Fibroblast of skin of left biceps (primary cell): ENCODE data around the gene TMEM156.
A peak's percentile ranks its signal among the peaks of the same experiment; 100 is the strongest.
"Not testable (repeated sequence)": the region's sequence is repeated elsewhere in the genome, so short reads cannot be mapped to it uniquely, and the experiment has no call there.

Source experiments
- DNase-seq, 2 experiments: peaks; one replicate each; pipeline ENCODE4 v3.0.0-alpha.2; 2013; ENCODE audit warnings: low read depth in 2 of 2

The TMEM156 gene

GRCh38 chr4:38957261-38957815 is 74.9 kb downstream of the TMEM156 start:
- no peak for DNase-seq

- DNase-seq, result no peak
Observed at GRCh38 chr4:38955957-38956356, 76.3 kb downstream of the TMEM156 start.

- DNase-seq, result no peak
Observed at GRCh38 chr4:38954727-38955126, 77.5 kb downstream of the TMEM156 start.

- DNase-seq, result no peak
Observed at GRCh38 chr4:38952017-38952416, 80.2 kb downstream of the TMEM156 start.

- no peak for DNase-seq
Observed at GRCh38 chr4:38951598-38951997, 80.6 kb downstream of the TMEM156 start.

- no peak for DNase-seq
Observed at GRCh38 chr4:38950734-38951133, 81.5 kb downstream of the TMEM156 start.

GRCh38 chr4:38950159-38950558 is 82.0 kb downstream of the TMEM156 start:
- DNase-seq, result no peak

GRCh38 chr4:38949411-38950051 is 82.7 kb downstream of the TMEM156 start:
- no peak for DNase-seq

GRCh38 chr4:38948551-38948950 is 83.7 kb downstream of the TMEM156 start:
- peak; percentile 86 for DNase-seq

GRCh38 chr4:38946919-38947318 is 85.3 kb downstream of the TMEM156 start:
- DNase-seq, result no peak

- no peak for DNase-seq
Observed at GRCh38 chr4:38944440-38944839, 87.8 kb downstream of the TMEM156 start.

GRCh38 chr4:38943343-38943742 is 88.9 kb downstream of the TMEM156 start:
- no peak for DNase-seq

- DNase-seq, result not testable (repeated sequence)
Observed at GRCh38 chr4:38941906-38942305, 90.3 kb downstream of the TMEM156 start.

GRCh38 chr4:38940476-38940875 is 91.7 kb downstream of the TMEM156 start:
- DNase-seq, result no peak

- DNase-seq, result no peak
Observed at GRCh38 chr4:38939165-38939564, 93.0 kb downstream of the TMEM156 start.

GRCh38 chr4:38935391-38936073 is 96.7 kb downstream of the TMEM156 start:
- DNase-seq, result no peak

- no peak for DNase-seq
Observed at GRCh38 chr4:38931125-38931524, 101.1 kb downstream of the TMEM156 start.

- DNase-seq, result no peak
Observed at GRCh38 chr4:38930707-38931106, 101.5 kb downstream of the TMEM156 start.

GRCh38 chr4:38930204-38930603 is 102.0 kb downstream of the TMEM156 start:
- no peak for DNase-seq

GRCh38 chr4:38928974-38929373 is 103.2 kb downstream of the TMEM156 start:
- DNase-seq, result no peak

- no peak for DNase-seq
Observed at GRCh38 chr4:38928568-38928967, 103.6 kb downstream of the TMEM156 start.

- no peak for DNase-seq
Observed at GRCh38 chr4:38926896-38927295, 105.3 kb downstream of the TMEM156 start.
